Nephron progenitor cell (in vitro differentiated cells): ENCODE results near the gene RHOT1.

ENCODE experiments used
- DNase-seq: peaks from one replicate; pipeline ENCODE4 v3.0.0; 2021
- H3K27ac Mint-ChIP-seq: 2 replicates; pipeline ENCODE4 v1.8.0; 2021; ENCODE audit warnings: mild to moderate bottlenecking, moderate library complexity, mixed read lengths
- H3K27me3 Mint-ChIP-seq: 2 replicates; pipeline ENCODE4 v1.8.0; 2021; ENCODE audit warnings: mild to moderate bottlenecking, low read depth, mixed read lengths; ENCODE audit not compliant: poor library complexity
- H3K36me3 Mint-ChIP-seq: 2 replicates; pipeline ENCODE4 v1.8.0; 2021; ENCODE audit warnings: low read depth, mixed read lengths
- H3K4me1 Mint-ChIP-seq: 2 replicates; pipeline ENCODE4 v1.8.0; 2021; ENCODE audit warnings: mixed read lengths
- H3K4me3 Mint-ChIP-seq: 2 replicates; pipeline ENCODE4 v1.8.0; 2021; ENCODE audit warnings: mild to moderate bottlenecking, moderate library complexity, mixed read lengths
- H3K9me3 Mint-ChIP-seq: 2 replicates; pipeline ENCODE4 v1.8.0; 2021; ENCODE audit warnings: mild to moderate bottlenecking, moderate library complexity, mixed read lengths
- TF ChIP-seq, protein P1 (sequence below): fragments of 200-600 bp; sonication (generic); IDR thresholded peaks from 2 replicates; pipeline ENCODE4 v1.5.0; 2021; ENCODE audit warnings: antibody characterized with exemption

Gene RHOT1

DNA sequence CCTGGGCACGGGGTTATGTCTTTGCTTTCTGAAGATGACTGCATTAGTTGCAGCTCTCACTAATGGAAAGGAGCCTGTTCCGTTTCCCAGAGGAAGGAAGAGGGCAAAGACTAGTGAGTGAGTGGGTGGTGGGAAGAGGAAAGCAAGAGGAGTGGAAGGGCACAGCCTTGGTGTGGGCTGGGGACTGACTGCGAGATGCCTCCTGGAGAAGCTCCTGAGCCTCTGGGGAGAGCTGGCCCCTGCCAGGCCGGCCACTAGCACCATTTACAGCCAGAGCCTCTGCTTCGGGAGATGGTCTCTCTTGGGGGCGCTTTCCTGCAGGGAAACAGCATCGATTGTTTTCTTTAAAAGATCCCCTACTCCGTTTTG is 122.5 kb downstream of the RHOT1 start:
- Mint-ChIP-seq H3K36me3 (no peaks in the 10 kb centered on the region), H3K4me3 (peak overlapping the region; percentile 78), H3K27ac (no peak overlapping the region), H3K9me3 (no peaks in the 10 kb centered on the region), H3K27me3 (peaks cover 85% of the 10 kb centered on the region), H3K4me1 (peaks cover 58% of the 10 kb centered on the region)
- TF ChIP-seq, protein P1, sequence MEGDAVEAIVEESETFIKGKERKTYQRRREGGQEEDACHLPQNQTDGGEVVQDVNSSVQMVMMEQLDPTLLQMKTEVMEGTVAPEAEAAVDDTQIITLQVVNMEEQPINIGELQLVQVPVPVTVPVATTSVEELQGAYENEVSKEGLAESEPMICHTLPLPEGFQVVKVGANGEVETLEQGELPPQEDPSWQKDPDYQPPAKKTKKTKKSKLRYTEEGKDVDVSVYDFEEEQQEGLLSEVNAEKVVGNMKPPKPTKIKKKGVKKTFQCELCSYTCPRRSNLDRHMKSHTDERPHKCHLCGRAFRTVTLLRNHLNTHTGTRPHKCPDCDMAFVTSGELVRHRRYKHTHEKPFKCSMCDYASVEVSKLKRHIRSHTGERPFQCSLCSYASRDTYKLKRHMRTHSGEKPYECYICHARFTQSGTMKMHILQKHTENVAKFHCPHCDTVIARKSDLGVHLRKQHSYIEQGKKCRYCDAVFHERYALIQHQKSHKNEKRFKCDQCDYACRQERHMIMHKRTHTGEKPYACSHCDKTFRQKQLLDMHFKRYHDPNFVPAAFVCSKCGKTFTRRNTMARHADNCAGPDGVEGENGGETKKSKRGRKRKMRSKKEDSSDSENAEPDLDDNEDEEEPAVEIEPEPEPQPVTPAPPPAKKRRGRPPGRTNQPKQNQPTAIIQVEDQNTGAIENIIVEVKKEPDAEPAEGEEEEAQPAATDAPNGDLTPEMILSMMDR = no peak
- no peak for DNase-seq

DNA sequence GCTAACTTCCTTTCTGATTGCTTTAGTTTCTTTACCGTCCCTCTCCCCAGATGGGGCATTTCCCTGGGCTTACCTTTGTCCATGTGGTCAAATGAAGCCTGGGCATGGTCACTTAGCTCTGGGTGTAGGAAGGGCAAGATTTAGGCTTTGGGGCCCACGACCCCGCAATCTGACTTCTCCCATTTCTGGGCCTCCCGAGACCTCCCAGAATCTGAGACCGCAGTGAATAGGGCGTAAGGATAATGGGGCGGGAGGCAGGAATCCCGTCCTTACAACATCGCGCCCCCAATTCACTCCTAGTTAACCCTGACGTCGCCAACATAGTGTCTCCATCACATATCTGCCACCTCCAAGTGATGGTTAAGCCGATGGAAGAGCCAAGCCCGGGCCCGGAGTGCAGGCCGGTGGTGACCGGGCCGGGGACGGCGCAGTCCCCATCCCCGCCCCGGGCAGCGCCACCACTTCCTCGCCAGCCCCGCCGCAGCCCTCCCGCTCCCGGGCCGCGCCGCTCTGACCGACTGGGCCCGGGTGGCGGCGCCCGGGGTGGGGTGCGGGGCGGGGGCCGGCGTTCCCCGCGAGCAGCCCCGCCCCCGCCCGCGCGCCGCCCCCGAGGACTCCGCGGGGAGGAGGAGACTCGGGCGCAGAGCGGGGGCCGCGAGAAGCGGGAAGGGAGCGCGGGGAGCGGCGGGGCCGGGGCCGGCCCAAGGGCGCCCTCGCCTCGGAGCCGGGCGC is 123.1 kb downstream of the RHOT1 start, which contains the start of gene RHBDL3:
Gene RHBDL3 (plus strand): TSS at position 641 of the 732 bp plus-strand sequence. CDS start 358 bp downstream, outside the sequence.
- peak; percentile 67 for DNase-seq
- peaks cover 85% of the 10 kb centered on the region for H3K27me3 Mint-ChIP-seq
- TF ChIP-seq, protein P1 = no peak
- H3K4me3 Mint-ChIP-seq = peak within 1 kb of the TSS; percentile 78
- peaks cover 53% of the 10 kb centered on the region for H3K4me1 Mint-ChIP-seq
- no peaks in the 10 kb centered on the region for H3K36me3 Mint-ChIP-seq
- no peaks in the 10 kb centered on the region for H3K9me3 Mint-ChIP-seq
- no peak within 1 kb of the TSS for H3K27ac Mint-ChIP-seq

DNA sequence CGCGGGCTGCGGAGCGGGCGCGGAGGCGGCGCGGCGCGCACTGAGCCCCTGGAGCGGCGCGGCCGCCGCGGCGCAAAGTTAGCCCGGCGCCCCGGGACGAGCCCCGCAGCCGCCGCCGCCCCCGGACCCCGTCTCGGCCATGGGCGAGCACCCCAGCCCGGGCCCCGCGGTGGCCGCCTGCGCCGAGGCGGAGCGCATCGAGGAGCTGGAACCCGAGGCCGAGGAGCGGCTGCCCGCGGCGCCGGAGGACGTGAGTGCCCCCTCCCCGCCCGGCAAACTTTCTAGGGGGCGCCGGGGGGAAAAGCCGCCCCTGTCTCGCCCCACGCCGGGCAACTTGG is 123.7 kb downstream of the RHOT1 start:
- Mint-ChIP-seq H3K4me1 (peaks cover 50% of the 10 kb centered on the region), H3K27ac (no peak overlapping the region), H3K9me3 (no peaks in the 10 kb centered on the region), H3K27me3 (peaks cover 85% of the 10 kb centered on the region), H3K36me3 (no peaks in the 10 kb centered on the region), H3K4me3 (no peak overlapping the region)
- DNase-seq = no peak
- TF ChIP-seq, protein P1 = no peak

DNA sequence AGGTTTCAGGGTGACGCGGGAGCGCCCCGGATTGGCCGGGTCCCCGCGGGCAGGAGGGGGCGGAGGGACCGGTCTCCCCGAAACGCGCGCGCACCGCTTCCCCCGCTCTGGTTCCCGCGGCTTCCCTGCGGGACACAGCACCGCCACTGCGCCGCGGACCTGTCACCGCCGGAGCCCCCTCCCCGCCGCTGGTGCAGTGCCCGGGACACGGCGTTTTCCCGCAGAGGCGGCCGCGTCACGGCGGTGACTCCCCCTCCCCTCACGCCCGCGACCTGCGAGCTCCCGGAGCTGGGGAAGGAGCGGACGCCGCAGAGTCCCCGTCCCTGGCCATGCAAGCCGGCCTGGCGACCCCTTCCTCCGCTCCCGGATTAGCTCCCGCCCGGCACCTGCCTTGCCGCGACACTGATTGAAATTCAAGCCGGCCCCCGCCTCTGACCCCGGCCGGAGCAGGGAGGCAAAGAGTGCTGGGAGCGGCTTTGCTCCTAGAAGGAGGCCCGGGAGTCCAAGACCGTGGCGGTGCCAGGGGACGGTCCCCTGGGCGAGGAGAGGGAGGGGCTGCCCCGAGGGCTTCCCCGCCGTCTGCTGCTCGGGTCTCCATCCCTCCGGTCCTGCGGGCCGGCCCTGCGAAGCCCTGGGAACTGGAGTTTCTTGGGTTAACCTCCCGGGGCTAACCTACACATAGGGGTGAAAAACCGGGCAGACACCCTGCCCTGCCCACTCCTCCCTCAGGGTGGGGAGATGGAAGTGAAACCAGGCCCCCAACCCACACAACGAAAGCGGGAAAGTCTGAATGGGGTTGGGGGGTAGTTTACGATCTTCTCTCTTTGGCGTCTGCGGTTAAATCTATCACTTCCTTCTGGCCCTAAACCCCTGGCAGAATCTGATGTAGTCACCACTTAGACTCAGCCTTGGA is 124.3 kb downstream of the RHOT1 start:
- peak overlapping the region; percentile 77 for H3K4me3 Mint-ChIP-seq
- peak; percentile 79 for DNase-seq
- no peak overlapping the region for H3K27ac Mint-ChIP-seq
- TF ChIP-seq, protein P1 = no peak
- peaks cover 81% of the 10 kb centered on the region for H3K27me3 Mint-ChIP-seq
- no peaks in the 10 kb centered on the region for H3K36me3 Mint-ChIP-seq
- H3K9me3 Mint-ChIP-seq = no peaks in the 10 kb centered on the region
- H3K4me1 Mint-ChIP-seq = peaks cover 46% of the 10 kb centered on the region

GRCh38 chr17:32267690-32268205 is 125.4 kb downstream of the RHOT1 start:
- H3K9me3 Mint-ChIP-seq = no peaks in the 10 kb centered on the region
- DNase-seq = peak; percentile 42
- TF ChIP-seq, protein P1 = no peak
- peak overlapping the region; percentile 71 for H3K4me3 Mint-ChIP-seq
- no peak overlapping the region for H3K27ac Mint-ChIP-seq
- peaks cover 47% of the 10 kb centered on the region for H3K4me1 Mint-ChIP-seq
- H3K36me3 Mint-ChIP-seq = no peaks in the 10 kb centered on the region
- peaks cover 82% of the 10 kb centered on the region for H3K27me3 Mint-ChIP-seq
